GM23338 (cell line): ENCODE data around the gene REM2. TPM values are rescaled to one million over a fixed set of nuclear protein-coding genes. Genes with fewer than 3 reads are reported as not detected.

Experiments
- ATAC-seq: fragments of 200-7000 bp; cut with Tn5 transposase; 3 replicates; pipeline ENCODE4 v1.9.1; 2020
- DNase-seq: peaks from one replicate; pipeline ENCODE4 v3.0.0-alpha.2; 2015; ENCODE audit warnings: low spot score
- H2AFZ ChIP-seq: fragments of 200-600 bp; sonication (generic); 2 replicates; pipeline ENCODE4 v1.8.0; 2016; ENCODE audit warnings: antibody characterized with exemption, mild to moderate bottlenecking, moderate library complexity
- H3F3A ChIP-seq: fragments of 200-600 bp; sonication (generic); replicated peaks from 2 replicates; pipeline ENCODE4 v1.8.0; 2017; ENCODE audit warnings: antibody characterized with exemption, mixed run types, low read depth
- H3K27ac ChIP-seq: fragments of 200-600 bp; sonication (generic); 2 replicates; pipeline ENCODE4 v1.6.1; 2016; ENCODE audit warnings: low read depth
- H3K27me3 ChIP-seq: fragments of 200-600 bp; sonication (generic); 2 replicates; pipeline ENCODE4 v1.8.0; 2016; ENCODE audit warnings: mild to moderate bottlenecking, mixed run types, moderate library complexity; ENCODE audit not compliant: insufficient read depth
- H3K36me3 ChIP-seq: fragments of 200-600 bp; sonication (generic); 2 replicates; pipeline ENCODE4 v1.8.0; 2016; ENCODE audit warnings: mild to moderate bottlenecking; ENCODE audit not compliant: insufficient read depth
- H3K4me1 ChIP-seq: fragments of 200-600 bp; sonication (generic); 2 replicates; pipeline ENCODE4 v1.8.0; 2016; ENCODE audit warnings: mild to moderate bottlenecking, moderate library complexity; ENCODE audit not compliant: insufficient read depth
- H3K4me2 ChIP-seq: fragments of 200-600 bp; sonication (generic); 2 replicates; pipeline ENCODE4 v1.7.1; 2017; ENCODE audit warnings: mixed run types
- H3K4me3 ChIP-seq: fragments of 200-600 bp; sonication (generic); 2 replicates; pipeline ENCODE4 v1.6.1; 2016; ENCODE audit warnings: mixed run types
- H3K79me2 ChIP-seq: fragments of 200-600 bp; sonication (generic); replicated peaks from 2 replicates; pipeline ENCODE4 v1.8.0; 2017; ENCODE audit warnings: mild to moderate bottlenecking; ENCODE audit not compliant: insufficient read depth
- H3K9me2 ChIP-seq: fragments of 200-600 bp; sonication (generic); 2 replicates; pipeline ENCODE4 v1.8.0; 2017; ENCODE audit not compliant: insufficient read depth
- H4K20me1 ChIP-seq: fragments of 200-600 bp; sonication (generic); replicated peaks from 2 replicates; pipeline ENCODE4 v1.8.0; 2017; ENCODE audit warnings: mild to moderate bottlenecking; ENCODE audit not compliant: insufficient read depth
- H3K27ac Mint-ChIP-seq: 2 replicates; pipeline ENCODE4 v1.8.0; 2020; ENCODE audit warnings: inconsistent platforms, mild to moderate bottlenecking, moderate library complexity, mixed read lengths
- H3K27me3 Mint-ChIP-seq: 3 replicates; pipeline ENCODE4 v1.8.0; 2022; ENCODE audit warnings: low read depth, mild to moderate bottlenecking, moderate library complexity, mixed read lengths, inconsistent platforms; ENCODE audit not compliant: insufficient read depth, poor library complexity
- H3K36me3 Mint-ChIP-seq: 3 replicates; pipeline ENCODE4 v1.8.0; 2021; ENCODE audit warnings: low read depth, mild to moderate bottlenecking, inconsistent platforms, moderate library complexity, mixed read lengths
- H3K4me1 Mint-ChIP-seq: 3 replicates; pipeline ENCODE4 v1.8.0; 2020; ENCODE audit warnings: mild to moderate bottlenecking, inconsistent platforms, mixed read lengths
- H3K4me3 Mint-ChIP-seq: 3 replicates; pipeline ENCODE4 v1.8.0; 2021; ENCODE audit warnings: moderate library complexity, mild to moderate bottlenecking, inconsistent platforms, mixed read lengths
- H3K9me3 Mint-ChIP-seq: 3 replicates; pipeline ENCODE4 v1.8.0; 2020; ENCODE audit warnings: moderate library complexity, mild to moderate bottlenecking, inconsistent platforms, mixed read lengths
- CREB1 ChIP-seq: fragments of 250-450 bp; sonication (Bioruptor Pico); IDR thresholded peaks from 2 replicates; pipeline ENCODE4 v1.5.0; 2020; ENCODE audit warnings: low read depth, mild to moderate bottlenecking, moderate library complexity
- CTCF ChIP-seq, 2 experiments: fragments of 200-600 bp in 1 of 2; sonication (generic) in 1 of 2; conservative IDR thresholded peaks; 2 replicates each; pipeline versions ENCODE4 v1.5.1 to v1.6.1; 2016 to 2017; ENCODE audit warnings: antibody characterized with exemption in 2 of 2, low read depth in 2 of 2, mild to moderate bottlenecking in 2 of 2, moderate library complexity in 1 of 2
- ETS1 ChIP-seq: IDR thresholded peaks from 2 replicates; pipeline ENCODE4 v1.6.1; 2016; ENCODE audit warnings: antibody characterized with exemption
- EZH2 ChIP-seq: fragments of 200-600 bp; sonication (generic); IDR thresholded peaks from one replicate; pipeline ENCODE4 v1.8.0; 2017; ENCODE audit warnings: antibody characterized with exemption, mild to moderate bottlenecking, low read depth; ENCODE audit not compliant: unreplicated experiment
- EZH2phosphoT487 ChIP-seq: fragments of 200-600 bp; sonication (generic); IDR thresholded peaks from one replicate; pipeline ENCODE4 v1.8.1; 2018; ENCODE audit warnings: antibody characterized with exemption; ENCODE audit not compliant: unreplicated experiment
- JUNB ChIP-seq: IDR thresholded peaks from one replicate; pipeline ENCODE4 v1.6.1; 2016; ENCODE audit warnings: antibody characterized with exemption; ENCODE audit not compliant: unreplicated experiment
- NANOG ChIP-seq: IDR thresholded peaks from 2 replicates; pipeline ENCODE4 v1.6.1; 2016; ENCODE audit warnings: antibody characterized with exemption, borderline replicate concordance
- POLR2AphosphoS5 ChIP-seq: IDR thresholded peaks from 2 replicates; pipeline ENCODE4 v1.6.1; 2016; ENCODE audit warnings: antibody characterized with exemption, low read depth
- REST ChIP-seq: IDR thresholded peaks from one replicate; pipeline ENCODE4 v1.6.1; 2018; ENCODE audit warnings: antibody characterized with exemption; ENCODE audit not compliant: unreplicated experiment
- STAT1 ChIP-seq: IDR thresholded peaks from one replicate; pipeline ENCODE4 v1.6.1; 2016; ENCODE audit warnings: antibody characterized with exemption; ENCODE audit not compliant: unreplicated experiment
- ZNF114 ChIP-seq: fragments of 250-450 bp; sonication (Bioruptor Pico); IDR thresholded peaks from 2 replicates; pipeline ENCODE4 v1.5.0; 2020; ENCODE audit warnings: mild to moderate bottlenecking, moderate library complexity
- ZNF331 ChIP-seq: fragments of 250-450 bp; sonication (Bioruptor Pico); IDR thresholded peaks from 2 replicates; pipeline ENCODE4 v1.5.0; 2020; ENCODE audit warnings: low read depth, mild to moderate bottlenecking, moderate library complexity
- polyA plus RNA-seq: library from polyadenylated mRNA; unstranded; fragments of >200 nt; fragmentation: Nextera tagmentation; extraction: Ambion mirVana; gene quantifications from 2 replicates; pipeline ENCODE4 v1.2.1, GENCODE V29; 2016
- total RNA-seq: library from RNA; depleted of rRNA; stranded (reverse); fragments of >200 nt; shearing (Covaris generic); gene quantifications from 2 replicates; pipeline ENCODE4 v1.2.3, GENCODE V29; 2014
- TF ChIP-seq, protein P1 (sequence below): fragments of 250-450 bp; sonication (Bioruptor Pico); IDR thresholded peaks from 2 replicates; pipeline ENCODE4 v1.5.0; 2020; ENCODE audit warnings: mild to moderate bottlenecking, moderate library complexity

The REM2 gene
- total and polyA plus RNA-seq, 2 experiments from 2014 or later = 0.31 to 2.9 TPM

DNA sequence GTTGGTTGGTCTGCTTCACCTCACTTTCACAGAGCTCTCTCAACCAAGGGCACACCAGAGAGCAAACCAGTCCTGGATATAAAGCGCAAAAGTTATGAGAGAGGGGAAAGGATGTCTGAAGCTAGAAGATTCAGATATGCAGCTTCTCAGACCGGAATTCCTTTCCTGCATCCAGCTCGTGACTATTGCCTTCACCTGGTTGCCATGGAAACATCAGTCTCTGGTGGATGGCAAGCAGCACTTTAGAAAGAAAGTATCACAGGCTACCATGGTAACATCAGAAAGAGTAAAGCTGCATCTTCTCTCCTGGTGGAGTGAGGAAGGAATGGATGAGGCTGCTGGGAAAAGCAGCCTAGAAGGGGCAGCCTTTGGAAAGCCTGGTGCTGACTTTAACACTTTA lies 13.7 kb downstream of the REM2 start:
- Mint-ChIP-seq H3K4me1 (peaks cover 10% of the 10 kb centered on the region), H3K27ac (no peak overlapping the region), H3K4me3 (no peak overlapping the region; the same call in 2 of the 3 replicates), H3K27me3 (peaks cover 26% of the 10 kb centered on the region), H3K9me3 (no peaks in the 10 kb centered on the region), H3K36me3 (peaks cover 15% of the 10 kb centered on the region)
- H4K20me1 ChIP-seq = no peaks in the 10 kb centered on the region; the same call in none of the 2 replicates
- no peak for TF ChIP-seq EZH2phosphoT487
- TF ChIP-seq STAT1 = no peak
- no peak for TF ChIP-seq CREB1 (CRISPR knock-in tag)
- no peak for TF ChIP-seq ETS1
- no peak for TF ChIP-seq REST
- no peak for TF ChIP-seq ZNF114 (CRISPR knock-in tag)
- no peak for TF ChIP-seq ZNF331 (CRISPR knock-in tag)
- TF ChIP-seq NANOG = no peak
- no peak for TF ChIP-seq JUNB
- TF ChIP-seq, protein P1, sequence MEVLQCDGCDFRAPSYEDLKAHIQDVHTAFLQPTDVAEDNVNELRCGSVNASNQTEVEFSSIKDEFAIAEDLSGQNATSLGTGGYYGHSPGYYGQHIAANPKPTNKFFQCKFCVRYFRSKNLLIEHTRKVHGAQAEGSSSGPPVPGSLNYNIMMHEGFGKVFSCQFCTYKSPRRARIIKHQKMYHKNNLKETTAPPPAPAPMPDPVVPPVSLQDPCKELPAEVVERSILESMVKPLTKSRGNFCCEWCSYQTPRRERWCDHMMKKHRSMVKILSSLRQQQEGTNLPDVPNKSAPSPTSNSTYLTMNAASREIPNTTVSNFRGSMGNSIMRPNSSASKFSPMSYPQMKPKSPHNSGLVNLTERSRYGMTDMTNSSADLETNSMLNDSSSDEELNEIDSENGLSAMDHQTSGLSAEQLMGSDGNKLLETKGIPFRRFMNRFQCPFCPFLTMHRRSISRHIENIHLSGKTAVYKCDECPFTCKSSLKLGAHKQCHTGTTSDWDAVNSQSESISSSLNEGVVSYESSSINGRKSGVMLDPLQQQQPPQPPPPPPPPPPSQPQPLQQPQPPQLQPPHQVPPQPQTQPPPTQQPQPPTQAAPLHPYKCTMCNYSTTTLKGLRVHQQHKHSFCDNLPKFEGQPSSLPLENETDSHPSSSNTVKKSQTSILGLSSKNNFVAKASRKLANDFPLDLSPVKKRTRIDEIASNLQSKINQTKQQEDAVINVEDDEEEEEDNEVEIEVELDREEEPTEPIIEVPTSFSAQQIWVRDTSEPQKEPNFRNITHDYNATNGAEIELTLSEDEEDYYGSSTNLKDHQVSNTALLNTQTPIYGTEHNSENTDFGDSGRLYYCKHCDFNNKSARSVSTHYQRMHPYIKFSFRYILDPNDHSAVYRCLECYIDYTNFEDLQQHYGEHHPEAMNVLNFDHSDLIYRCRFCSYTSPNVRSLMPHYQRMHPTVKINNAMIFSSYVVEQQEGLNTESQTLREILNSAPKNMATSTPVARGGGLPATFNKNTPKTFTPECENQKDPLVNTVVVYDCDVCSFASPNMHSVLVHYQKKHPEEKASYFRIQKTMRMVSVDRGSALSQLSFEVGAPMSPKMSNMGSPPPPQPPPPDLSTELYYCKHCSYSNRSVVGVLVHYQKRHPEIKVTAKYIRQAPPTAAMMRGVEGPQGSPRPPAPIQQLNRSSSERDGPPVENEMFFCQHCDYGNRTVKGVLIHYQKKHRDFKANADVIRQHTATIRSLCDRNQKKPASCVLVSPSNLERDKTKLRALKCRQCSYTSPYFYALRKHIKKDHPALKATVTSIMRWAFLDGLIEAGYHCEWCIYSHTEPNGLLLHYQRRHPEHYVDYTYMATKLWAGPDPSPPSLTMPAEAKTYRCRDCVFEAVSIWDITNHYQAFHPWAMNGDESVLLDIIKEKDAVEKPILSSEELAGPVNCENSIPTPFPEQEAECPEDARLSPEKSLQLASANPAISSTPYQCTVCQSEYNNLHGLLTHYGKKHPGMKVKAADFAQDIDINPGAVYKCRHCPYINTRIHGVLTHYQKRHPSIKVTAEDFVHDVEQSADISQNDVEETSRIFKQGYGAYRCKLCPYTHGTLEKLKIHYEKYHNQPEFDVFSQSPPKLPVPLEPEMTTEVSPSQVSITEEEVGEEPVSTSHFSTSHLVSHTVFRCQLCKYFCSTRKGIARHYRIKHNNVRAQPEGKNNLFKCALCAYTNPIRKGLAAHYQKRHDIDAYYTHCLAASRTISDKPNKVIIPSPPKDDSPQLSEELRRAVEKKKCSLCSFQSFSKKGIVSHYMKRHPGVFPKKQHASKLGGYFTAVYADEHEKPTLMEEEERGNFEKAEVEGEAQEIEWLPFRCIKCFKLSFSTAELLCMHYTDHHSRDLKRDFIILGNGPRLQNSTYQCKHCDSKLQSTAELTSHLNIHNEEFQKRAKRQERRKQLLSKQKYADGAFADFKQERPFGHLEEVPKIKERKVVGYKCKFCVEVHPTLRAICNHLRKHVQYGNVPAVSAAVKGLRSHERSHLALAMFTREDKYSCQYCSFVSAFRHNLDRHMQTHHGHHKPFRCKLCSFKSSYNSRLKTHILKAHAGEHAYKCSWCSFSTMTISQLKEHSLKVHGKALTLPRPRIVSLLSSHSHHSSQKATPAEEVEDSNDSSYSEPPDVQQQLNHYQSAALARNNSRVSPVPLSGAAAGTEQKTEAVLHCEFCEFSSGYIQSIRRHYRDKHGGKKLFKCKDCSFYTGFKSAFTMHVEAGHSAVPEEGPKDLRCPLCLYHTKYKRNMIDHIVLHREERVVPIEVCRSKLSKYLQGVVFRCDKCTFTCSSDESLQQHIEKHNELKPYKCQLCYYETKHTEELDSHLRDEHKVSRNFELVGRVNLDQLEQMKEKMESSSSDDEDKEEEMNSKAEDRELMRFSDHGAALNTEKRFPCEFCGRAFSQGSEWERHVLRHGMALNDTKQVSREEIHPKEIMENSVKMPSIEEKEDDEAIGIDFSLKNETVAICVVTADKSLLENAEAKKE = no peak
- TF ChIP-seq CTCF (conservative IDR thresholded peaks at IDR 0.05; ENCODE audit: low read depth in 2 of 2) = no peak
- TF ChIP-seq POLR2AphosphoS5 = no peak
- TF ChIP-seq EZH2 = no peak
- peaks cover 14% of the 10 kb centered on the region for H3K4me1 ChIP-seq
- H3K27me3 ChIP-seq = peaks cover 41% of the 10 kb centered on the region
- no peaks in the 10 kb centered on the region for H3K36me3 ChIP-seq
- H3K4me3 ChIP-seq = no peak overlapping the region
- peaks cover 13% of the 10 kb centered on the region for H3F3A ChIP-seq
- DNase-seq (peak; percentile 86), ATAC-seq (no peak)
- no peak overlapping the region for H3K4me2 ChIP-seq
- no peaks in the 10 kb centered on the region for H3K9me2 ChIP-seq
- no peak overlapping the region for H2AFZ ChIP-seq
- no peak overlapping the region for H3K27ac ChIP-seq
- no peaks in the 10 kb centered on the region for H3K79me2 ChIP-seq
